HepG2 (cell line): ENCODE data around the gene TMEM267. TPM values are rescaled to one million over a fixed set of nuclear protein-coding genes. Genes with fewer than 3 reads are reported as not detected.

ENCODE experiments used
- CTCF ChIP-seq: sonication (generic); formaldehyde crosslinking; IDR thresholded peaks from 2 replicates; pipeline ENCODE4 v1.5.0; 2020; ENCODE audit warnings: mild to moderate bottlenecking, missing genetic modification reagents, moderate library complexity
- ERF ChIP-seq: IDR thresholded peaks from 2 replicates; pipeline ENCODE4 v1.6.1; 2018; ENCODE audit warnings: missing biosample characterization, missing genetic modification reagents
- HDAC1 ChIP-seq: sonication (generic); formaldehyde crosslinking; IDR thresholded peaks from 2 replicates; pipeline ENCODE4 v1.5.1; 2020; ENCODE audit warnings: mild to moderate bottlenecking, missing genetic modification reagents
- HNRNPLL ChIP-seq: fragments of 200-400 bp; formaldehyde crosslinking; IDR thresholded peaks from 2 replicates; pipeline ENCODE4 v1.6.1; 2017; ENCODE audit warnings: mild to moderate bottlenecking, low read depth, low read length; ENCODE audit not compliant: poor library complexity, severe bottlenecking
- IRF1 ChIP-seq: sonication (generic); formaldehyde crosslinking; IDR thresholded peaks from 2 replicates; pipeline ENCODE4 v1.4.0; 2020; ENCODE audit warnings: low read depth, mild to moderate bottlenecking, missing genetic modification reagents
- LCORL ChIP-seq, 2 experiments: fragments of 450-650 bp in 1 of 2; sonication (generic) in 1 of 2; formaldehyde crosslinking in 1 of 2; IDR thresholded peaks; 2 replicates each; pipeline versions ENCODE4 v1.5.0 to v1.6.1; 2017 to 2020; ENCODE audit warnings: antibody characterized with exemption in 1 of 2, missing genetic modification reagents in 1 of 2
- NAIF1 ChIP-seq: sonication (generic); formaldehyde crosslinking; IDR thresholded peaks from 2 replicates; pipeline ENCODE4 v1.5.0; 2020; ENCODE audit warnings: mild to moderate bottlenecking, missing genetic modification reagents, borderline replicate concordance
- REST ChIP-seq, 2 experiments: IDR thresholded peaks; 2 replicates each; pipeline ENCODE4 v1.6.1; 2011 to 2012; ENCODE audit warnings: low read length in 2 of 2, borderline replicate concordance in 1 of 2, low read depth in 1 of 2, mild to moderate bottlenecking in 1 of 2, moderate library complexity in 1 of 2
- TFDP1 ChIP-seq: IDR thresholded peaks from 2 replicates; pipeline ENCODE4 v1.6.1; 2016; ENCODE audit warnings: missing compliant biosample characterization, missing genetic modification reagents, borderline replicate concordance
- ZNF335 ChIP-seq: sonication (generic); formaldehyde crosslinking; IDR thresholded peaks from 2 replicates; pipeline ENCODE4 v1.4.0; 2020; ENCODE audit warnings: missing genetic modification reagents
- ZNF446 ChIP-seq: sonication (generic); formaldehyde crosslinking; IDR thresholded peaks from 2 replicates; pipeline ENCODE4 v1.5.0; 2020; ENCODE audit warnings: mild to moderate bottlenecking, missing genetic modification reagents
- ZNF501 ChIP-seq: sonication (generic); formaldehyde crosslinking; IDR thresholded peaks from 2 replicates; pipeline ENCODE4 v1.5.1; 2020; ENCODE audit warnings: mild to moderate bottlenecking, moderate library complexity, missing genetic modification reagents
- ZNF629 ChIP-seq: sonication (generic); formaldehyde crosslinking; conservative IDR thresholded peaks from 2 replicates; pipeline ENCODE4 v1.5.0; 2020; ENCODE audit warnings: missing genetic modification reagents
- ZNF737 ChIP-seq: sonication (generic); formaldehyde crosslinking; IDR thresholded peaks from 2 replicates; pipeline ENCODE4 v1.5.0; 2020; ENCODE audit warnings: missing genetic modification reagents, mild to moderate bottlenecking, borderline replicate concordance
- ZNF776 ChIP-seq: sonication (generic); formaldehyde crosslinking; IDR thresholded peaks from 2 replicates; pipeline ENCODE4 v1.4.0; 2020; ENCODE audit warnings: mild to moderate bottlenecking, missing genetic modification reagents
- ZNF879 ChIP-seq: sonication (generic); formaldehyde crosslinking; IDR thresholded peaks from 2 replicates; pipeline ENCODE4 v1.8.1; 2023; ENCODE audit warnings: missing genetic modification reagents
- ZSCAN30 ChIP-seq: sonication (generic); formaldehyde crosslinking; IDR thresholded peaks from 2 replicates; pipeline ENCODE4 v1.5.0; 2020; ENCODE audit warnings: mild to moderate bottlenecking, missing genetic modification reagents
- polyA plus RNA-seq, 8 experiments: library from polyadenylated mRNA; depleted of rRNA in 3 of 8; stranded (reverse) in 7 of 8; unstranded in 1 of 8; fragments of >200 nt; fragmentation: Illumina TruSeq in 4 of 8; extraction: Trizol in 4 of 8; gene quantifications; 2 replicates each; pipeline versions ENCODE4 v1.2.1 to v1.2.3, GENCODE V29; 2011 to 2016; ENCODE audit warnings: low read depth in 4 of 8, missing spikeins in 1 of 8, mixed read lengths in 1 of 8; ENCODE audit not compliant: insufficient read depth in 1 of 8
- total RNA-seq, 5 experiments: library from RNA; depleted of rRNA; stranded (reverse); fragments of >200 nt; fragmentation: Illumina TruSeq; extraction: Trizol; gene quantifications; 2 replicates each; pipeline ENCODE4 v1.2.3, GENCODE V29; 2016; ENCODE audit warnings: low read depth in 1 of 5

The TMEM267 gene
- total and polyA plus RNA-seq, 2 of the 13 experiments (the other 11 are each of a cell fraction or from before 2014, with no cell fraction given) = 8.9 to 12.6 TPM

- no peak; the same call in 1 of the 2 replicates for TF ChIP-seq TFDP1 (CRISPR knock-in tag)
- TF ChIP-seq ZNF501 (CRISPR knock-in tag) = peak; percentile 94
- TF ChIP-seq ZNF737 (CRISPR knock-in tag) = no peak; the same call in 1 of the 2 replicates
- TF ChIP-seq ZNF629 (CRISPR knock-in tag) = no peak
- 0 out of 2 replicates have a peak, but pooled peaks have one; percentile 36 for TF ChIP-seq ZNF335 (CRISPR knock-in tag)
- no peak for TF ChIP-seq CTCF (CRISPR knock-in tag)
- TF ChIP-seq ZSCAN30 (CRISPR knock-in tag) = no peak
- peak; percentile 40; the same call in 1 of the 2 replicates for TF ChIP-seq ERF (CRISPR knock-in tag)
- peak; percentile 66 for TF ChIP-seq HNRNPLL
- peak; percentile 72 for TF ChIP-seq HDAC1 (CRISPR knock-in tag)
- TF ChIP-seq IRF1 (CRISPR knock-in tag) = 0 out of 2 replicates have a peak, but pooled peaks have one; percentile 68
- TF ChIP-seq ZNF879 = peak; percentile 11; the same call in 1 of the 2 replicates
- peak; percentile 59; the same call in 1 of the 2 replicates for TF ChIP-seq ZNF446 (CRISPR knock-in tag)
- TF ChIP-seq ZNF776 (CRISPR knock-in tag) = peak; percentile 75
- TF ChIP-seq NAIF1 (CRISPR knock-in tag) = 0 out of 2 replicates have a peak, but pooled peaks have one; percentile 49
- TF ChIP-seq LCORL (IDR thresholded peaks at IDR 0.05) = no peak
- peak; percentile 71; the same call in 1 of the 2 replicates for TF ChIP-seq LCORL (CRISPR knock-in tag; IDR thresholded peaks at IDR 0.05)
- peak in 1 of 2 experiments; percentile 17; a peak in 1 of 4 replicates for TF ChIP-seq REST (IDR thresholded peaks at IDR 0.05; ENCODE audit: borderline replicate concordance in 1 of 2, low read depth in 1 of 2, low read length in 2 of 2)
Measured at GRCh38 chr5:43483298-43484105, at the start of gene TMEM267 (continued).
